ENCODE data around the gene ZFR. TPM values are rescaled to one million over a fixed set of nuclear protein-coding genes. Genes with fewer than 3 reads are reported as not detected.

ZFR gene
- 75.5 to 77.8 TPM (median 77.1 TPM) in 3 replicates for total RNA-seq
- long read RNA-seq, full-length matches to known transcripts, result 126 of 189 reads
- long read RNA-seq, partial matches to known transcripts, result 41 of 189 reads
- long read RNA-seq, other reads (novel, unspliced or antisense), result 22 of 189 reads

DNA sequence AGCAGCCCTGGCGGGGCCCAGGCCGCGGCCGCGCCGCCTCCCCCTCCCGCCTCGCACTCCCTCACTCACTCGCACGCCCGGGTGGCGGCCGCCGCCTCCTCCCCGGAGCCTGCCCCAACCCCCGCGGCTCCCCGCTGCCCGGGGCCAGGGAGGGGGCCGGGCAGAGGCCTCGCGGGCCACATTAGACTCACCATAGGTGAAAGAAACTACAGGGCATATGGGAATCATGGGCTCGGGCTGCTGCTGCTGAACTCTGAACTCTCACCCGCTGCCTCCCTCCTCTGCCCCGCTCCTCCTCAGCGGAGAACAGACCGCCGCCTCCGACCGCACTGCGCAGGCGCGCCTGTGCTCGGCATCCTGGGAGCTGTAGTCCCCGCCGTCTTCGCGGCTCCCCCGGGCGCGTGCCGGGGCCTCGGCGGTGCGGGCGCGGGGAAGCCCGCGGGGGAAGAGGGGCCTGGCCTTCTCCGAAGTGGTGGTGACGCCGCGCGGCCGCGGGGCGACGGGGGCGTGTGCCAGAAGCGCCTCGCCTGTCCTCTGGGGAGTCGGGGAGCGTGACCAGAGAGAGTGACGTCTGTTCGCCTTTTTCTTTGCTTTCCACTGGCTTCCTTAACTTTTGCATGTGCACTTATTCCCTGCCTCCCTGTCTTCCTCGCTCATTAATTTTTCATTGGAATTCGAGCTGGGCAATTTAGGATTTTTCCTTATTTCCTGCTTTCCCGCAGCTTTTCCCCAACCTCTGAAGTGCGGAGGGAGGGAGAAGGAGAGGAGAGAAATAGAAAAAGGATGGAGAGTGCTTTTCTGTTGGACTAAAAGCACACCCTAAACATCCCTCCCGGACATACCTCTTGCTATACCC lies at the start of gene ZFR:
Gene ZFR, minus strand, starts transcription at position 310 of the 856 bp plus-strand sequence. Its CDS starts 82 bp downstream, at position 228.
- Mint-ChIP-seq H3K9me3 (ENCODE audit: low read depth) (peaks cover 3% of the 10 kb centered on the region), H3K4me3 (ENCODE audit: unreplicated experiment) (peak within 1 kb of the TSS; percentile 85), H3K27ac (ENCODE audit: unreplicated experiment) (peak within 1 kb of the TSS; percentile 98), H3K27me3 (ENCODE audit: low read depth) (no peaks in the 10 kb centered on the region), H3K4me1 (ENCODE audit: low read depth) (peaks cover 37% of the 10 kb centered on the region), H3K36me3 (ENCODE audit: low read depth) (no peaks in the 10 kb centered on the region)
- peak; percentile 97 for DNase-seq (ENCODE audit: low spot score)
- TF ChIP-seq, protein P1, sequence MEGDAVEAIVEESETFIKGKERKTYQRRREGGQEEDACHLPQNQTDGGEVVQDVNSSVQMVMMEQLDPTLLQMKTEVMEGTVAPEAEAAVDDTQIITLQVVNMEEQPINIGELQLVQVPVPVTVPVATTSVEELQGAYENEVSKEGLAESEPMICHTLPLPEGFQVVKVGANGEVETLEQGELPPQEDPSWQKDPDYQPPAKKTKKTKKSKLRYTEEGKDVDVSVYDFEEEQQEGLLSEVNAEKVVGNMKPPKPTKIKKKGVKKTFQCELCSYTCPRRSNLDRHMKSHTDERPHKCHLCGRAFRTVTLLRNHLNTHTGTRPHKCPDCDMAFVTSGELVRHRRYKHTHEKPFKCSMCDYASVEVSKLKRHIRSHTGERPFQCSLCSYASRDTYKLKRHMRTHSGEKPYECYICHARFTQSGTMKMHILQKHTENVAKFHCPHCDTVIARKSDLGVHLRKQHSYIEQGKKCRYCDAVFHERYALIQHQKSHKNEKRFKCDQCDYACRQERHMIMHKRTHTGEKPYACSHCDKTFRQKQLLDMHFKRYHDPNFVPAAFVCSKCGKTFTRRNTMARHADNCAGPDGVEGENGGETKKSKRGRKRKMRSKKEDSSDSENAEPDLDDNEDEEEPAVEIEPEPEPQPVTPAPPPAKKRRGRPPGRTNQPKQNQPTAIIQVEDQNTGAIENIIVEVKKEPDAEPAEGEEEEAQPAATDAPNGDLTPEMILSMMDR (IDR thresholded peaks at IDR 0.05), result no peak

DNA sequence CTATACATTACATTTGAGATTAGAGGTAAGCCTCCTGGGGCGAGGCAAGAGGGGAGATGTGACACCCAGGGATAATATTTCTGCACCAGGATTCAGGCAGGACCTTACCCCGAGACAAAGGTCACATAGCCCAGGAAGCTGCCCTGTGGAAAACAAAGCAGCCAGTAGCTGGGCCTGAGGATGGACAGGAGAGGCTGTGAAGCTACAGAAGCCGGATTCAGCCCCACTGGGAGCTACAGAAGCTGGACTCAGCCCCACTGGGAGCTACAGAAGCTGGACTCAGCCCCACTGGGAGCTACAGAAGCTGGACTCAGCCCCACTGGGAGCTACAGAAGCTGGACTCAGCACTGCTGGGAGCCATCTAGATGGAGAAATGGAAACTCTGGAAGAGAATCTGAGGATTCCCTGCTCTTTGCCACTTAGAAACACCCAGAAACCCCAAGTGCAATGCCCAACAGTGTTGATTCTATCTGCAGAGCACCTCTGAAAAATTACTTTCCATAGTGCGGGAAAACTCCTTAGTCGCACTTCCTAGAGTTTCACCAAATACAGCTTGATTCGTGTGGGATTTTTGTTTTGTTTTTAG lies 46.5 kb upstream of the ZFR start:
- Mint-ChIP-seq H3K36me3 (ENCODE audit: low read depth) (no peaks in the 10 kb centered on the region), H3K9me3 (ENCODE audit: low read depth) (no peaks in the 10 kb centered on the region), H3K4me1 (ENCODE audit: low read depth) (peaks cover 9% of the 10 kb centered on the region), H3K27ac (ENCODE audit: unreplicated experiment) (no peak overlapping the region), H3K27me3 (ENCODE audit: low read depth) (no peaks in the 10 kb centered on the region), H3K4me3 (ENCODE audit: unreplicated experiment) (no peak overlapping the region)
- TF ChIP-seq, protein P1 (IDR thresholded peaks at IDR 0.05), result no peak
- no peak for DNase-seq (ENCODE audit: low spot score)

DNA sequence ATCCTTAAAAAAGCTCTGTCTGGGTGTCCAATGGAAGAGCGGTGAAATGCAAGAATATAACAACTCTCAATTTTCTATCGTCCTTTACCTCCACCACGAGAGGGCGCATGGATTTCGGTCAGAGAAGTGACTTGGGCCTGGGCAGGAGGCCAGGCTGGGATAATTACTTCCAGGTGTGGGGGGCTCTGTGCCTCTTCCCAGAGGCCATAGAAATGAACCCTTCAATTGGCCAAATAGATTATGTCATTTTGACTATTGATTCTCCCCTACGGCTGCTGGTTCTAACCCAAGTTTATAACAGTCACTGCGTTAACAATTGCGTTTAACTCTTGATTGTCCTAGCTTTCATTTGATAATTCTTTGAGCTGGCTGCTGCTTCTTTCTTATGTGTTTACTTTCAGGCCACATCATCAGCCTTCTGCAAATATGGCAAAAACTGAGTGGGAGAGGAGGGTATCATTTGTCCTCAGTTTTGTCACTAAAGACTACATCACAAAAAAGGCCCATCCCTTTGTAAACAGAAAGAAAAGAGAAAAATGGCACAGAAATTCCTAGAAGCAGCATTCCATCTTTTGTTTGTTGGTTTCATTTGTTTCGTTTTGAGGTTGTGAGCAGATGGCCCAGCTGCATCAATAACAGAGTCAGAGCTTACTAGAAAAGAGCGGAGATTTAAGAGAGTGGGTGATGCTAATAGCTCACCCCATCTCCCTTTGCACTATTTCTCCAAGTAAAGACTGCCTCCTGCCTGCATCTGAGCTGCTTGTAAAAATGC lies 45.4 kb upstream of the ZFR start:
- Mint-ChIP-seq H3K27me3 (ENCODE audit: low read depth) (no peaks in the 10 kb centered on the region), H3K4me3 (ENCODE audit: unreplicated experiment) (no peak overlapping the region), H3K36me3 (ENCODE audit: low read depth) (no peaks in the 10 kb centered on the region), H3K9me3 (ENCODE audit: low read depth) (no peaks in the 10 kb centered on the region), H3K27ac (ENCODE audit: unreplicated experiment) (no peak overlapping the region), H3K4me1 (ENCODE audit: low read depth) (peaks cover 9% of the 10 kb centered on the region)
- no peak for DNase-seq (ENCODE audit: low spot score)
- TF ChIP-seq, protein P1 (IDR thresholded peaks at IDR 0.05), result peak; percentile 96

DNA sequence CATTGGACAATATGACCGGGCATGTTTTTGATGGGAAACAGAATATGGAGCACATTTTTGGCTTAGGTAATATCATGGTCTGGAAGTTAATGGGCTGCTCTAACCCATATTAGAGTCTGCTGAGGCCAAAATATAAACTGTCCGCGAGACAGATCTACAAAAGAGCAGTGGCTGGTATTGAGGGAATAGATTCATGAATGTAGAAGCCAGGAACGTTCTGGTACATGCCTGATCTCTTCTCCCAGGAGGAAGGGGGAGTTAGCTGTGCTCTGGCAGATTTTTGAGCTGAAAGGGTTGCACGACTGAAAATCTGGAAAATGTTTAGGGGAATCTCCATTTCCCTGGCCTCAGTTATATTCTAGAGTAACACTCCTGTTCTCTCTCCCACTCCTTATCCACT lies 42.9 kb upstream of the ZFR start:
- DNase-seq (ENCODE audit: low spot score), result no peak
- H3K4me1 Mint-ChIP-seq (ENCODE audit: low read depth), result peaks cover 9% of the 10 kb centered on the region
- no peak overlapping the region for H3K27ac Mint-ChIP-seq (ENCODE audit: unreplicated experiment)

More for the DNA sequence above, 42.9 kb upstream of the ZFR start:
- TF ChIP-seq, protein P1 (IDR thresholded peaks at IDR 0.05), result no peak
- Mint-ChIP-seq H3K4me3 (ENCODE audit: unreplicated experiment) (no peak overlapping the region), H3K9me3 (ENCODE audit: low read depth) (no peaks in the 10 kb centered on the region), H3K36me3 (ENCODE audit: low read depth) (no peaks in the 10 kb centered on the region), H3K27me3 (ENCODE audit: low read depth) (no peaks in the 10 kb centered on the region)

Measured in chondrocyte (in vitro differentiated cells).